GM23338 (cell line): ENCODE measurements around the gene CNGB1. TPM values are rescaled to one million over a fixed set of nuclear protein-coding genes. Genes with fewer than 3 reads are reported as not detected.
"Not testable (repeated sequence)": the region's sequence is repeated elsewhere in the genome, so short reads cannot be mapped to it uniquely, and the experiment has no call there.

ENCODE experiments used
- ATAC-seq: fragments of 200-7000 bp; cut with Tn5 transposase; 3 replicates; pipeline ENCODE4 v1.9.1; 2020
- DNase-seq: peaks from one replicate; pipeline ENCODE4 v3.0.0-alpha.2; 2015; ENCODE audit warnings: low spot score
- H2AFZ ChIP-seq: fragments of 200-600 bp; sonication (generic); 2 replicates; pipeline ENCODE4 v1.8.0; 2016; ENCODE audit warnings: antibody characterized with exemption, mild to moderate bottlenecking, moderate library complexity
- H3F3A ChIP-seq: fragments of 200-600 bp; sonication (generic); replicated peaks from 2 replicates; pipeline ENCODE4 v1.8.0; 2017; ENCODE audit warnings: antibody characterized with exemption, mixed run types, low read depth
- H3K27ac ChIP-seq: fragments of 200-600 bp; sonication (generic); 2 replicates; pipeline ENCODE4 v1.6.1; 2016; ENCODE audit warnings: low read depth
- H3K27me3 ChIP-seq: fragments of 200-600 bp; sonication (generic); 2 replicates; pipeline ENCODE4 v1.8.0; 2016; ENCODE audit warnings: mild to moderate bottlenecking, mixed run types, moderate library complexity; ENCODE audit not compliant: insufficient read depth
- H3K36me3 ChIP-seq: fragments of 200-600 bp; sonication (generic); 2 replicates; pipeline ENCODE4 v1.8.0; 2016; ENCODE audit warnings: mild to moderate bottlenecking; ENCODE audit not compliant: insufficient read depth
- H3K4me1 ChIP-seq: fragments of 200-600 bp; sonication (generic); 2 replicates; pipeline ENCODE4 v1.8.0; 2016; ENCODE audit warnings: mild to moderate bottlenecking, moderate library complexity; ENCODE audit not compliant: insufficient read depth
- H3K4me2 ChIP-seq: fragments of 200-600 bp; sonication (generic); 2 replicates; pipeline ENCODE4 v1.7.1; 2017; ENCODE audit warnings: mixed run types
- H3K4me3 ChIP-seq: fragments of 200-600 bp; sonication (generic); 2 replicates; pipeline ENCODE4 v1.6.1; 2016; ENCODE audit warnings: mixed run types
- H3K79me2 ChIP-seq: fragments of 200-600 bp; sonication (generic); replicated peaks from 2 replicates; pipeline ENCODE4 v1.8.0; 2017; ENCODE audit warnings: mild to moderate bottlenecking; ENCODE audit not compliant: insufficient read depth
- H3K9me2 ChIP-seq: fragments of 200-600 bp; sonication (generic); 2 replicates; pipeline ENCODE4 v1.8.0; 2017; ENCODE audit not compliant: insufficient read depth
- H4K20me1 ChIP-seq: fragments of 200-600 bp; sonication (generic); replicated peaks from 2 replicates; pipeline ENCODE4 v1.8.0; 2017; ENCODE audit warnings: mild to moderate bottlenecking; ENCODE audit not compliant: insufficient read depth
- H3K27ac Mint-ChIP-seq: 2 replicates; pipeline ENCODE4 v1.8.0; 2020; ENCODE audit warnings: inconsistent platforms, mild to moderate bottlenecking, moderate library complexity, mixed read lengths
- H3K27me3 Mint-ChIP-seq: 3 replicates; pipeline ENCODE4 v1.8.0; 2022; ENCODE audit warnings: low read depth, mild to moderate bottlenecking, moderate library complexity, mixed read lengths, inconsistent platforms; ENCODE audit not compliant: insufficient read depth, poor library complexity
- H3K36me3 Mint-ChIP-seq: 3 replicates; pipeline ENCODE4 v1.8.0; 2021; ENCODE audit warnings: low read depth, mild to moderate bottlenecking, inconsistent platforms, moderate library complexity, mixed read lengths
- H3K4me1 Mint-ChIP-seq: 3 replicates; pipeline ENCODE4 v1.8.0; 2020; ENCODE audit warnings: mild to moderate bottlenecking, inconsistent platforms, mixed read lengths
- H3K4me3 Mint-ChIP-seq: 3 replicates; pipeline ENCODE4 v1.8.0; 2021; ENCODE audit warnings: moderate library complexity, mild to moderate bottlenecking, inconsistent platforms, mixed read lengths
- H3K9me3 Mint-ChIP-seq: 3 replicates; pipeline ENCODE4 v1.8.0; 2020; ENCODE audit warnings: moderate library complexity, mild to moderate bottlenecking, inconsistent platforms, mixed read lengths
- CTCF ChIP-seq, 2 experiments: fragments of 200-600 bp in 1 of 2; sonication (generic) in 1 of 2; conservative IDR thresholded peaks; 2 replicates each; pipeline versions ENCODE4 v1.5.1 to v1.6.1; 2016 to 2017; ENCODE audit warnings: antibody characterized with exemption in 2 of 2, low read depth in 2 of 2, mild to moderate bottlenecking in 2 of 2, moderate library complexity in 1 of 2
- EZH2phosphoT487 ChIP-seq: fragments of 200-600 bp; sonication (generic); IDR thresholded peaks from one replicate; pipeline ENCODE4 v1.8.1; 2018; ENCODE audit warnings: antibody characterized with exemption; ENCODE audit not compliant: unreplicated experiment
- NANOG ChIP-seq: IDR thresholded peaks from 2 replicates; pipeline ENCODE4 v1.6.1; 2016; ENCODE audit warnings: antibody characterized with exemption, borderline replicate concordance
- POLR2AphosphoS5 ChIP-seq: IDR thresholded peaks from 2 replicates; pipeline ENCODE4 v1.6.1; 2016; ENCODE audit warnings: antibody characterized with exemption, low read depth
- STAT1 ChIP-seq: IDR thresholded peaks from one replicate; pipeline ENCODE4 v1.6.1; 2016; ENCODE audit warnings: antibody characterized with exemption; ENCODE audit not compliant: unreplicated experiment
- ZNF331 ChIP-seq: fragments of 250-450 bp; sonication (Bioruptor Pico); IDR thresholded peaks from 2 replicates; pipeline ENCODE4 v1.5.0; 2020; ENCODE audit warnings: low read depth, mild to moderate bottlenecking, moderate library complexity
- polyA plus RNA-seq: library from polyadenylated mRNA; unstranded; fragments of >200 nt; fragmentation: Nextera tagmentation; extraction: Ambion mirVana; gene quantifications from 2 replicates; pipeline ENCODE4 v1.2.1, GENCODE V29; 2016
- total RNA-seq: library from RNA; depleted of rRNA; stranded (reverse); fragments of >200 nt; shearing (Covaris generic); gene quantifications from 2 replicates; pipeline ENCODE4 v1.2.3, GENCODE V29; 2014
- TF ChIP-seq, protein P1 (sequence below): fragments of 250-450 bp; sonication (Bioruptor Pico); IDR thresholded peaks from 2 replicates; pipeline ENCODE4 v1.5.0; 2020; ENCODE audit warnings: mild to moderate bottlenecking, moderate library complexity

Gene CNGB1
- total and polyA plus RNA-seq, 2 experiments from 2014 or later = not detected

DNA sequence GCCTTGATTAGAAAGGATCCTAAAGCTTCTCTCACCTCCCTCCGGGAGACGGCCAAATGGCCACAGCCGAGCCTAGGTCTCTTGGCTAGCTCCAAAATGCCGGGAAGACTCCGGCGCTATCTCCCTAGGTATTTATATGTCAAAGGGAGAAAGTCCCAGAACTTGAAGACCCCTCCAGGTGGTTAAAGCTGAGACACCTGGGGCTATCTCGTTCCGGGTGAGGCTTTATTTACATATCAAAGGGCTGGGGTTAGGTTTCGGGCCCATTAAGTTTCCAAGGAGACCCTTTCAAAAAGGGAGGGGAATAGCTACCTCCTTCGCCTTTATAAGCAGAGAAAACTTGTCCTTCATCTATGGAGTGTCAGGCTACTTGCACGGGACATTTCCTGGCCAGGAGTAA lies 97.7 kb downstream of the CNGB1 start (continued):
- TF ChIP-seq CTCF (conservative IDR thresholded peaks at IDR 0.05; ENCODE audit: low read depth in 2 of 2) (no peak), EZH2phosphoT487 (no peak), STAT1 (no peak), NANOG (no peak), ZNF331 (CRISPR knock-in tag) (no peak), POLR2AphosphoS5 (no peak)
- TF ChIP-seq, protein P1, sequence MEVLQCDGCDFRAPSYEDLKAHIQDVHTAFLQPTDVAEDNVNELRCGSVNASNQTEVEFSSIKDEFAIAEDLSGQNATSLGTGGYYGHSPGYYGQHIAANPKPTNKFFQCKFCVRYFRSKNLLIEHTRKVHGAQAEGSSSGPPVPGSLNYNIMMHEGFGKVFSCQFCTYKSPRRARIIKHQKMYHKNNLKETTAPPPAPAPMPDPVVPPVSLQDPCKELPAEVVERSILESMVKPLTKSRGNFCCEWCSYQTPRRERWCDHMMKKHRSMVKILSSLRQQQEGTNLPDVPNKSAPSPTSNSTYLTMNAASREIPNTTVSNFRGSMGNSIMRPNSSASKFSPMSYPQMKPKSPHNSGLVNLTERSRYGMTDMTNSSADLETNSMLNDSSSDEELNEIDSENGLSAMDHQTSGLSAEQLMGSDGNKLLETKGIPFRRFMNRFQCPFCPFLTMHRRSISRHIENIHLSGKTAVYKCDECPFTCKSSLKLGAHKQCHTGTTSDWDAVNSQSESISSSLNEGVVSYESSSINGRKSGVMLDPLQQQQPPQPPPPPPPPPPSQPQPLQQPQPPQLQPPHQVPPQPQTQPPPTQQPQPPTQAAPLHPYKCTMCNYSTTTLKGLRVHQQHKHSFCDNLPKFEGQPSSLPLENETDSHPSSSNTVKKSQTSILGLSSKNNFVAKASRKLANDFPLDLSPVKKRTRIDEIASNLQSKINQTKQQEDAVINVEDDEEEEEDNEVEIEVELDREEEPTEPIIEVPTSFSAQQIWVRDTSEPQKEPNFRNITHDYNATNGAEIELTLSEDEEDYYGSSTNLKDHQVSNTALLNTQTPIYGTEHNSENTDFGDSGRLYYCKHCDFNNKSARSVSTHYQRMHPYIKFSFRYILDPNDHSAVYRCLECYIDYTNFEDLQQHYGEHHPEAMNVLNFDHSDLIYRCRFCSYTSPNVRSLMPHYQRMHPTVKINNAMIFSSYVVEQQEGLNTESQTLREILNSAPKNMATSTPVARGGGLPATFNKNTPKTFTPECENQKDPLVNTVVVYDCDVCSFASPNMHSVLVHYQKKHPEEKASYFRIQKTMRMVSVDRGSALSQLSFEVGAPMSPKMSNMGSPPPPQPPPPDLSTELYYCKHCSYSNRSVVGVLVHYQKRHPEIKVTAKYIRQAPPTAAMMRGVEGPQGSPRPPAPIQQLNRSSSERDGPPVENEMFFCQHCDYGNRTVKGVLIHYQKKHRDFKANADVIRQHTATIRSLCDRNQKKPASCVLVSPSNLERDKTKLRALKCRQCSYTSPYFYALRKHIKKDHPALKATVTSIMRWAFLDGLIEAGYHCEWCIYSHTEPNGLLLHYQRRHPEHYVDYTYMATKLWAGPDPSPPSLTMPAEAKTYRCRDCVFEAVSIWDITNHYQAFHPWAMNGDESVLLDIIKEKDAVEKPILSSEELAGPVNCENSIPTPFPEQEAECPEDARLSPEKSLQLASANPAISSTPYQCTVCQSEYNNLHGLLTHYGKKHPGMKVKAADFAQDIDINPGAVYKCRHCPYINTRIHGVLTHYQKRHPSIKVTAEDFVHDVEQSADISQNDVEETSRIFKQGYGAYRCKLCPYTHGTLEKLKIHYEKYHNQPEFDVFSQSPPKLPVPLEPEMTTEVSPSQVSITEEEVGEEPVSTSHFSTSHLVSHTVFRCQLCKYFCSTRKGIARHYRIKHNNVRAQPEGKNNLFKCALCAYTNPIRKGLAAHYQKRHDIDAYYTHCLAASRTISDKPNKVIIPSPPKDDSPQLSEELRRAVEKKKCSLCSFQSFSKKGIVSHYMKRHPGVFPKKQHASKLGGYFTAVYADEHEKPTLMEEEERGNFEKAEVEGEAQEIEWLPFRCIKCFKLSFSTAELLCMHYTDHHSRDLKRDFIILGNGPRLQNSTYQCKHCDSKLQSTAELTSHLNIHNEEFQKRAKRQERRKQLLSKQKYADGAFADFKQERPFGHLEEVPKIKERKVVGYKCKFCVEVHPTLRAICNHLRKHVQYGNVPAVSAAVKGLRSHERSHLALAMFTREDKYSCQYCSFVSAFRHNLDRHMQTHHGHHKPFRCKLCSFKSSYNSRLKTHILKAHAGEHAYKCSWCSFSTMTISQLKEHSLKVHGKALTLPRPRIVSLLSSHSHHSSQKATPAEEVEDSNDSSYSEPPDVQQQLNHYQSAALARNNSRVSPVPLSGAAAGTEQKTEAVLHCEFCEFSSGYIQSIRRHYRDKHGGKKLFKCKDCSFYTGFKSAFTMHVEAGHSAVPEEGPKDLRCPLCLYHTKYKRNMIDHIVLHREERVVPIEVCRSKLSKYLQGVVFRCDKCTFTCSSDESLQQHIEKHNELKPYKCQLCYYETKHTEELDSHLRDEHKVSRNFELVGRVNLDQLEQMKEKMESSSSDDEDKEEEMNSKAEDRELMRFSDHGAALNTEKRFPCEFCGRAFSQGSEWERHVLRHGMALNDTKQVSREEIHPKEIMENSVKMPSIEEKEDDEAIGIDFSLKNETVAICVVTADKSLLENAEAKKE (CRISPR knock-in tag) = no peak; the same call in 1 of the 2 replicates

DNA sequence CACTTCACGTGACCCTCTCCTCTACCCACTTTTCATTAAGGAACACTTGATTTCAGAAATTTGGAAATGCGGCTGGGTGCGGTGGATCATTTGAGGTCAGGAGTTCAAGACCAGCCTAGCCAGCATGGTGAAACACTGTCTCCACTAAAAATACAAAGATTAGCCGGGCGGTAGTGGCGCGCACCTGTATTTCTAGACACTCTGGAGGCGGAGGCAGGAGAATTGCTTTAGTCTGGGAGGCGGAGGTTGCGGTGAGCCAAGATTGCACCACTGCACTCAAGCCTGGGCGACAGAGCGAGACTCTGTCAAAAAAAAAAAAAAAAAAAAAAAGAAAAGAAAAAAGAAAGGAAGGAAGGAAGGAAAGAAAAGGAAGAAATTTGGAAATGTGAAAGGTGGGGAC lies 98.2 kb downstream of the CNGB1 start:
- H3K36me3 ChIP-seq, ATAC-seq, H3K27ac Mint-ChIP-seq, H3F3A ChIP-seq, DNase-seq, H3K9me2 ChIP-seq, H2AFZ ChIP-seq, H3K79me2 ChIP-seq, H3K27me3 Mint-ChIP-seq, H3K4me3 Mint-ChIP-seq, H3K4me1 Mint-ChIP-seq, H4K20me1 ChIP-seq, H3K27me3 ChIP-seq, H3K27ac ChIP-seq, H3K36me3 Mint-ChIP-seq, H3K9me3 Mint-ChIP-seq: not testable (repeated sequence)
- Histone ChIP-seq H3K4me2 (peak overlapping the region; percentile 42), H3K4me3 (peak overlapping the region; percentile 27), H3K4me1 (peaks cover 10% of the 10 kb centered on the region; the same call in 1 of the 2 replicates)
